Fibroblast of pulmonary artery (primary cell): ENCODE measurements around the gene NKAIN2.

Experiments used
- DNase-seq: peaks from one replicate; pipeline ENCODE4 v3.0.0-alpha.2; 2010; ENCODE audit warnings: low read depth
- H3K4me3 ChIP-seq: replicated peaks from 2 replicates; pipeline ENCODE4 v1.5.1; 2011; ENCODE audit warnings: low read depth, mild to moderate bottlenecking, control low read depth, low read length, moderate library complexity
- CTCF ChIP-seq: IDR thresholded peaks from 2 replicates; pipeline ENCODE4 v1.5.1; 2011; ENCODE audit warnings: mild to moderate bottlenecking, control low read depth, low read length, inconsistent platforms; ENCODE audit errors: missing control alignments

The NKAIN2 gene

GRCh38 chr6:124799638-124800037, 996.0 kb downstream of the NKAIN2 start:
- TF ChIP-seq CTCF = no peak
- no peak for DNase-seq
- H3K4me3 ChIP-seq = no peak overlapping the region

- H3K4me3 ChIP-seq = no peak overlapping the region
- no peak for DNase-seq
- TF ChIP-seq CTCF = no peak
Observed at GRCh38 chr6:124800222-124800621, 996.6 kb downstream of the NKAIN2 start.

GRCh38 chr6:124812067-124812466, 1008.4 kb downstream of the NKAIN2 start:
- TF ChIP-seq CTCF = no peak
- no peak for DNase-seq

GRCh38 chr6:124819346-124819745, 1015.7 kb downstream of the NKAIN2 start:
- DNase-seq = no peak
- TF ChIP-seq CTCF = no peak
- H3K4me3 ChIP-seq = no peak overlapping the region

More at GRCh38 chr6:124812067-124812466, 1008.4 kb downstream of the NKAIN2 start:
- no peak overlapping the region for H3K4me3 ChIP-seq

GRCh38 chr6:124822204-124822613, 1018.5 kb downstream of the NKAIN2 start:
- no peak overlapping the region for H3K4me3 ChIP-seq
- DNase-seq = no peak
- no peak for TF ChIP-seq CTCF

GRCh38 chr6:124822721-124823120, 1019.1 kb downstream of the NKAIN2 start:
- TF ChIP-seq CTCF = no peak
- DNase-seq = no peak

GRCh38 chr6:124823240-124824111, 1019.8 kb downstream of the NKAIN2 start:
- DNase-seq = peak; percentile 3
- no peak overlapping the region for H3K4me3 ChIP-seq
- TF ChIP-seq CTCF = no peak

More at GRCh38 chr6:124822721-124823120, 1019.1 kb downstream of the NKAIN2 start:
- no peak overlapping the region for H3K4me3 ChIP-seq
